MM.1S (cell line): ENCODE measurements around the gene EPHA6.
"Not testable (repeated sequence)": the region's sequence is repeated elsewhere in the genome, so short reads cannot be mapped to it uniquely, and the experiment has no call there.

ENCODE experiments used
- DNase-seq: peaks from one replicate; pipeline ENCODE4 v3.0.0-alpha.2; 2015
- H2AFZ ChIP-seq: fragments of 300-600 bp; sonication (generic); 2 replicates; pipeline ENCODE4 v1.6.0; 2016; ENCODE audit warnings: antibody characterized with exemption, low read length
- H3F3A ChIP-seq: fragments of 300-600 bp; sonication (generic); 2 replicates; pipeline ENCODE4 v1.6.1; 2016; ENCODE audit warnings: mild to moderate bottlenecking, antibody characterized with exemption, low read length, moderate library complexity, mixed read lengths; ENCODE audit not compliant: insufficient read depth
- H3K27ac ChIP-seq: fragments of 300-600 bp; sonication (generic); 2 replicates; pipeline ENCODE4 v1.5.1; 2016; ENCODE audit warnings: mild to moderate bottlenecking, low read length
- H3K27me3 ChIP-seq: fragments of 300-600 bp; sonication (generic); replicated peaks from 2 replicates; pipeline ENCODE4 v1.6.0; 2016; ENCODE audit warnings: low read length; ENCODE audit not compliant: insufficient read depth
- H3K36me3 ChIP-seq: fragments of 300-600 bp; sonication (generic); replicated peaks from 2 replicates; pipeline ENCODE4 v1.6.1; 2016; ENCODE audit warnings: mild to moderate bottlenecking, low read length, mixed read lengths; ENCODE audit not compliant: insufficient read depth
- H3K4me1 ChIP-seq: fragments of 300-600 bp; sonication (generic); 2 replicates; pipeline ENCODE4 v1.6.1; 2016; ENCODE audit warnings: low read length, mixed read lengths
- H3K4me2 ChIP-seq: fragments of 300-600 bp; sonication (generic); 2 replicates; pipeline ENCODE4 v1.6.0; 2016; ENCODE audit warnings: low read depth, low read length
- H3K4me3 ChIP-seq: fragments of 300-600 bp; sonication (generic); 2 replicates; pipeline ENCODE4 v1.5.1; 2016; ENCODE audit warnings: low read length, mixed read lengths
- H3K79me2 ChIP-seq: fragments of 300-600 bp; sonication (generic); 2 replicates; pipeline ENCODE4 v1.6.1; 2016; ENCODE audit warnings: mixed run types, low read length, mixed read lengths
- H3K9ac ChIP-seq: fragments of 300-600 bp; sonication (generic); 2 replicates; pipeline ENCODE4 v1.6.1; 2016; ENCODE audit warnings: low read length, mixed read lengths
- H3K9me2 ChIP-seq: fragments of 300-600 bp; sonication (generic); replicated peaks from 2 replicates; pipeline ENCODE4 v1.6.1; 2016; ENCODE audit warnings: mild to moderate bottlenecking, low read length, mixed read lengths; ENCODE audit not compliant: insufficient read depth
- H3K9me3 ChIP-seq: fragments of 300-600 bp; sonication (generic); replicated peaks from 2 replicates; pipeline ENCODE4 v1.6.1; 2016; ENCODE audit warnings: mild to moderate bottlenecking, low read length, mixed read lengths; ENCODE audit not compliant: insufficient read depth
- H4K20me1 ChIP-seq: fragments of 300-600 bp; sonication (generic); 2 replicates; pipeline ENCODE4 v1.6.1; 2016; ENCODE audit warnings: mild to moderate bottlenecking, low read length, moderate library complexity, mixed read lengths; ENCODE audit not compliant: insufficient read depth
- CTCF ChIP-seq: fragments of 300-600 bp; sonication (generic); IDR thresholded peaks from 2 replicates; pipeline ENCODE4 v1.5.1; 2016; ENCODE audit warnings: antibody characterized with exemption, low read length, mixed read lengths
- EZH2 ChIP-seq: fragments of 300-600 bp; sonication (generic); optimal IDR thresholded peaks from 2 replicates; pipeline ENCODE3; 2017; ENCODE audit warnings: low read depth, mild to moderate bottlenecking, antibody characterized with exemption, low read length, mixed read lengths
- EZH2phosphoT487 ChIP-seq: fragments of 300-600 bp; sonication (generic); IDR thresholded peaks from 2 replicates; pipeline ENCODE4 v1.6.1; 2018; ENCODE audit warnings: antibody characterized with exemption, low read length

EPHA6 gene

GRCh38 chr3:96966181-96966929, 152.0 kb downstream of the EPHA6 start:
- no peaks in the 10 kb centered on the region for H3K9me3 ChIP-seq
- H3K27me3 ChIP-seq, result no peaks in the 10 kb centered on the region
- H3K4me2 ChIP-seq, result no peak overlapping the region
- H3K36me3 ChIP-seq, result no peaks in the 10 kb centered on the region
- no peaks in the 10 kb centered on the region for H3K79me2 ChIP-seq
- no peak overlapping the region for H3K27ac ChIP-seq
- no peaks in the 10 kb centered on the region for H3K4me1 ChIP-seq
- DNase-seq, result no peak
- no peak overlapping the region for H2AFZ ChIP-seq
- H3F3A ChIP-seq, result no peaks in the 10 kb centered on the region
- H3K9me2 ChIP-seq, result no peaks in the 10 kb centered on the region
- no peaks in the 10 kb centered on the region for H4K20me1 ChIP-seq
- no peak for TF ChIP-seq EZH2phosphoT487
- TF ChIP-seq EZH2, result no peak
- H3K4me3 ChIP-seq, result no peak overlapping the region
- H3K9ac ChIP-seq, result no peak overlapping the region

GRCh38 chr3:96970211-96970610, 155.8 kb downstream of the EPHA6 start:
- Histone ChIP-seq H3K9me3 (no peaks in the 10 kb centered on the region), H3K4me1 (no peaks in the 10 kb centered on the region), H3K4me2 (no peak overlapping the region), H3K79me2 (no peaks in the 10 kb centered on the region), H3F3A (no peaks in the 10 kb centered on the region), H2AFZ (no peak overlapping the region), H3K9ac (no peak overlapping the region), H3K27me3 (no peaks in the 10 kb centered on the region), H4K20me1 (no peaks in the 10 kb centered on the region), H3K36me3 (no peaks in the 10 kb centered on the region), H3K9me2 (no peaks in the 10 kb centered on the region), H3K27ac (no peak overlapping the region), H3K4me3 (no peak overlapping the region)
- TF ChIP-seq EZH2 (no peak), EZH2phosphoT487 (no peak), CTCF (no peak)
- no peak for DNase-seq

- Histone ChIP-seq H3K4me1 (no peaks in the 10 kb centered on the region), H3K79me2 (no peaks in the 10 kb centered on the region), H3K9ac (no peak overlapping the region), H3K9me2 (no peaks in the 10 kb centered on the region), H4K20me1 (no peaks in the 10 kb centered on the region), H3K27me3 (no peaks in the 10 kb centered on the region), H3K4me3 (no peak overlapping the region), H3K36me3 (no peaks in the 10 kb centered on the region), H3K27ac (no peak overlapping the region), H2AFZ (no peak overlapping the region), H3K4me2 (no peak overlapping the region), H3K9me3 (no peaks in the 10 kb centered on the region), H3F3A (no peaks in the 10 kb centered on the region)
- TF ChIP-seq EZH2, result no peak
- no peak for TF ChIP-seq CTCF
- no peak for TF ChIP-seq EZH2phosphoT487
- DNase-seq, result no peak
Measured at GRCh38 chr3:96977671-96978070, 163.3 kb downstream of the EPHA6 start.

GRCh38 chr3:96983716-96984115, 169.3 kb downstream of the EPHA6 start:
- H3K9me3 ChIP-seq, DNase-seq, H3K36me3 ChIP-seq, H3K4me2 ChIP-seq, H3K27me3 ChIP-seq, H3K9ac ChIP-seq, H3K4me1 ChIP-seq, H3K79me2 ChIP-seq, H4K20me1 ChIP-seq, H2AFZ ChIP-seq, H3K9me2 ChIP-seq, H3K27ac ChIP-seq, H3F3A ChIP-seq, H3K4me3 ChIP-seq: not testable (repeated sequence)
